K562 (cell line): Measurements from ENCODE around the gene APBB2. TPM values are rescaled to one million over a fixed set of nuclear protein-coding genes. Genes with fewer than 3 reads are reported as not detected.

Experiments
- ATAC-seq: fragments of 200-7000 bp; cut with Tn5 transposase; 3 replicates; pipeline ENCODE4 v1.9.1; 2020; ENCODE audit warnings: moderate library complexity
- BruUV-seq: library from RNA; stranded (reverse); fragments of 400-500 nt; replicated peaks from 2 replicates; lab custom pipeline; 2021; lab: Mats Ljungman, UMichigan
- CTCF ChIA-PET: fragments of 300-600 bp; formaldehyde crosslinking; extraction: SDS; loops from one replicate; lab custom pipeline; 2021; ENCODE audit warnings: low intra/inter-chr PET ratio; lab: Yijun Ruan, JAX
- POLR2A ChIA-PET: fragments of 300-600, 350-650 bp; sonication (Branson Sonifier 250); formaldehyde crosslinking; extraction: SDS; loops from one replicate; lab custom pipeline; 2021; ENCODE audit warnings: antibody characterized with exemption, inconsistent platforms; lab: Yijun Ruan, JAX
- DNase-seq, 4 experiments: peaks; one replicate each; pipeline versions ENCODE4 v3.0.0 to v3.0.0-alpha.2; 2011 to 2018; ENCODE audit warnings: low spot score in 3 of 4, mixed read lengths in 3 of 4; ENCODE audit errors: extremely low read depth in 1 of 4
- FAIRE-seq: peaks from 2 replicates; lab custom pipeline; 2011; peaks lifted over from hg19 to GRCh38; lab: Jason Lieb, UNC
- H2AFZ ChIP-seq: 2 replicates; pipeline ENCODE4 v1.6.0; 2011; ENCODE audit warnings: low read depth, low read length, control low read depth, inconsistent platforms
- H3K27ac ChIP-seq: fragments of 200-600 bp; 3 replicates; pipeline ENCODE4 v1.8.0; 2011; ENCODE audit warnings: low read depth, mild to moderate bottlenecking, control low read depth, inconsistent platforms, low read length, moderate library complexity, mixed read lengths; ENCODE audit errors: extremely low read depth
- H3K27me3 ChIP-seq, 2 experiments: fragments of 300-600 bp in 1 of 2; 2 replicates in 1 of 2; 3 replicates in 1 of 2; pipeline versions ENCODE4 v1.6.0 to v1.8.0; 2011; ENCODE audit warnings: inconsistent platforms in 2 of 2, low read length in 2 of 2, mild to moderate bottlenecking in 1 of 2, mixed read lengths in 1 of 2, moderate library complexity in 1 of 2; ENCODE audit not compliant: control insufficient read depth in 2 of 2, insufficient read depth in 2 of 2
- H3K36me3 ChIP-seq: fragments of 300-600 bp; 3 replicates; pipeline ENCODE4 v1.8.0; 2011; ENCODE audit warnings: mild to moderate bottlenecking, low read length, inconsistent platforms; ENCODE audit not compliant: control insufficient read depth, insufficient read depth
- H3K4me1 ChIP-seq, 2 experiments: fragments of 200-600 bp in 1 of 2; replicated peaks in 1 of 2; 2 replicates in 1 of 2; 3 replicates in 1 of 2; pipeline versions ENCODE4 v1.5.1 to v1.8.0; 2011; ENCODE audit warnings: inconsistent platforms in 2 of 2, low read length in 2 of 2, mild to moderate bottlenecking in 1 of 2, mixed read lengths in 1 of 2, moderate library complexity in 1 of 2; ENCODE audit not compliant: control insufficient read depth in 2 of 2, insufficient read depth in 2 of 2
- H3K4me2 ChIP-seq: 2 replicates; pipeline ENCODE4 v1.6.1; 2011; ENCODE audit warnings: low read length, control low read depth, inconsistent platforms, mixed read lengths; ENCODE audit not compliant: insufficient read depth
- H3K4me3 ChIP-seq: fragments of 200-600 bp; sonication (generic), shearing (Covaris generic); 2 replicates; pipeline ENCODE4 v1.5.1; 2016; ENCODE audit warnings: control low read depth, inconsistent platforms
- H3K79me2 ChIP-seq: fragments of 200-600 bp; 3 replicates; pipeline ENCODE4 v1.8.0; 2011; ENCODE audit warnings: low read length, inconsistent platforms; ENCODE audit not compliant: control insufficient read depth, insufficient read depth
- H3K9ac ChIP-seq, 2 experiments: 2 replicates each; pipeline versions ENCODE4 v1.6.0 to v1.6.1; 2011; ENCODE audit warnings: low read depth in 2 of 2, low read length in 2 of 2, control low read depth in 1 of 2, inconsistent platforms in 1 of 2, mild to moderate bottlenecking in 1 of 2, mixed read lengths in 1 of 2; ENCODE audit not compliant: insufficient read depth in 1 of 2
- H3K9me1 ChIP-seq: one replicate; pipeline ENCODE4 v1.6.0; 2011; ENCODE audit warnings: inconsistent platforms, mild to moderate bottlenecking, low read length, moderate library complexity; ENCODE audit not compliant: control insufficient read depth, insufficient read depth
- H3K9me3 ChIP-seq: replicated peaks from 2 replicates; pipeline ENCODE4 v1.5.1; 2011; ENCODE audit warnings: low read depth, low read length, inconsistent platforms; ENCODE audit not compliant: control insufficient read depth, insufficient read depth
- H4K20me1 ChIP-seq: replicated peaks from 2 replicates; pipeline ENCODE4 v1.6.1; 2011; ENCODE audit warnings: low read length, inconsistent platforms, mixed read lengths; ENCODE audit not compliant: control insufficient read depth, insufficient read depth
- ATF4 ChIP-seq: fragments of 450-650 bp; formaldehyde crosslinking; IDR thresholded peaks from 2 replicates; pipeline ENCODE4 v1.4.0; 2022; ENCODE audit warnings: mild to moderate bottlenecking, moderate library complexity
- CTCFL ChIP-seq: IDR thresholded peaks from 2 replicates; pipeline ENCODE4 v1.6.1; 2011; ENCODE audit warnings: borderline replicate concordance, low read depth, mild to moderate bottlenecking, moderate library complexity, low read length; ENCODE audit not compliant: insufficient read depth, poor library complexity, severe bottlenecking
- E2F8 ChIP-seq: fragments of 450-650 bp; IDR thresholded peaks from 2 replicates; pipeline ENCODE4 v1.7.1; 2018; ENCODE audit warnings: mild to moderate bottlenecking, low read depth; ENCODE audit not compliant: partially characterized antibody
- KLF1 ChIP-seq: fragments of 450-650 bp; IDR thresholded peaks from 2 replicates; pipeline ENCODE4 v1.6.1; 2016; ENCODE audit warnings: missing genetic modification characterization, missing compliant biosample characterization
- KLF16 ChIP-seq: IDR thresholded peaks from 2 replicates; pipeline ENCODE4 v1.6.1; 2016; ENCODE audit warnings: antibody characterized with exemption
- NFATC3 ChIP-seq: fragments of 450-650 bp; IDR thresholded peaks from 2 replicates; pipeline ENCODE4 v1.6.1; 2017; ENCODE audit warnings: mild to moderate bottlenecking
- PKNOX1 ChIP-seq: fragments of 450-650 bp; IDR thresholded peaks from 2 replicates; pipeline ENCODE4 v1.6.1; 2016
- RBBP5 ChIP-seq: fragments of 200-600 bp; sonication (generic); IDR thresholded peaks from 2 replicates; pipeline ENCODE4 v1.6.1; 2012; ENCODE audit warnings: borderline replicate concordance, mild to moderate bottlenecking, low read length, control low read depth, inconsistent platforms; ENCODE audit not compliant: insufficient read depth, poor library complexity, severe bottlenecking
- TAF7 ChIP-seq: fragments of 450-650 bp; IDR thresholded peaks from 2 replicates; pipeline ENCODE4 v1.6.1; 2016; ENCODE audit warnings: missing genetic modification characterization, missing compliant biosample characterization
- YY1 ChIP-seq, 3 experiments: IDR thresholded peaks; 2 replicates each; pipeline ENCODE4 v1.6.1; 2011; ENCODE audit warnings: low read length in 2 of 3, mild to moderate bottlenecking in 2 of 3, moderate library complexity in 2 of 3, borderline replicate concordance in 1 of 3, control low read depth in 1 of 3, low read depth in 1 of 3; ENCODE audit not compliant: insufficient read depth in 3 of 3, insufficient replicate concordance in 2 of 3, control insufficient read depth in 1 of 3, insufficient read length in 1 of 3; ENCODE audit errors: extremely low read depth in 1 of 3
- ZNF224 ChIP-seq: sonication (generic); formaldehyde crosslinking; IDR thresholded peaks from 2 replicates; pipeline ENCODE4 v1.8.0; 2022; ENCODE audit warnings: mild to moderate bottlenecking, missing genetic modification reagents
- ZNF707 ChIP-seq: fragments of 250-450 bp; sonication (Bioruptor Pico); conservative IDR thresholded peaks from 2 replicates; pipeline ENCODE4 v1.8.0; 2022; ENCODE audit warnings: inconsistent platforms, mild to moderate bottlenecking, moderate library complexity
- ZNF76 ChIP-seq: fragments of 250-450 bp; sonication (Bioruptor Pico); IDR thresholded peaks from 2 replicates; pipeline ENCODE4 v1.4.0; 2020; ENCODE audit warnings: mild to moderate bottlenecking, moderate library complexity, borderline replicate concordance
- ZNF77 ChIP-seq: fragments of 250-450 bp; sonication (Bioruptor Pico); IDR thresholded peaks from 2 replicates; pipeline ENCODE4 v1.5.0; 2020
- WGBS: fragments of 100-300 bp; shearing (Covaris generic); methylation state at CpG from one replicate; pipeline ENCODE4 v1.1.6; 2016; ENCODE audit warnings: low coverage, mixed read lengths; ENCODE audit not compliant: insufficient coverage; ENCODE audit errors: missing lambda C conversion rate; 5-methylcytosine and 5-hydroxymethylcytosine counted together
- in situ Hi-C: fragments of 300-500 bp; cut with MboI; formaldehyde crosslinking; loops from 4 replicates; pipeline ENCODE4 v1.15.0; 2018; ENCODE audit warnings: inconsistent platforms, mixed read lengths
- intact Hi-C: fragments of 100-400 bp; cut with micrococcal nuclease; formaldehyde crosslinking; loops from 2 replicates; pipeline ENCODE4 v1.14.2; 2022
- polyA plus RNA-seq, 8 experiments: library from polyadenylated mRNA; depleted of rRNA in 4 of 8; stranded (reverse) in 5 of 8; unstranded in 3 of 8; fragments of >200 nt; fragmentation: Nextera tagmentation in 2 of 8; fragmentation: Illumina TruSeq in 1 of 8; extraction: Ambion mirVana in 2 of 8; extraction: Trizol in 1 of 8; gene quantifications; 2 replicates each; pipeline versions ENCODE4 v1.2.1 to v1.2.3, GENCODE V29; 2011 to 2014; ENCODE audit warnings: inconsistent platforms in 1 of 8, missing spikeins in 1 of 8
- total RNA-seq, 7 experiments: library from RNA; depleted of rRNA in 6 of 7; stranded (reverse); fragments of >200 nt in 6 of 7; fragmentation: Illumina TruSeq in 2 of 7; extraction: Trizol in 2 of 7; gene quantifications; 2 replicates each; pipeline versions ENCODE4 v1.2.1 to v1.2.3, GENCODE V29; 2011 to 2021; ENCODE audit warnings: low replicate concordance in 1 of 7

The APBB2 gene
- total and polyA plus RNA-seq, 9 of the 15 experiments (the other 6 are each of a cell fraction or from before 2014, with no cell fraction given) = 0.08 to 2.1 (median 1.4) TPM

GRCh38 chr4:41106694-41107419, 107.5 kb downstream of the APBB2 start:
- ChIA-PET POLR2A (no interaction called here), CTCF (no interaction called here)
- H3K9me1 ChIP-seq = no peaks in the 10 kb centered on the region
- BruUV-seq = no TSS peak
- H3K79me2 ChIP-seq = no peaks in the 10 kb centered on the region
- peaks cover 5 to 7% of the 10 kb centered on the region in 2 experiments; a peak in 2 of 5 replicates for H3K27me3 ChIP-seq
- H2AFZ ChIP-seq = no peak overlapping the region
- H3K4me1 ChIP-seq = no peaks in the 10 kb centered on the region; a peak in 1 of 5 replicates
- 3% methylated on average over 3 of the region's 7 CpGs for WGBS
- H3K36me3 ChIP-seq = no peaks in the 10 kb centered on the region
- H3K27ac ChIP-seq = no peak overlapping the region
- no peak overlapping the region for H3K4me3 ChIP-seq
- intact Hi-C loops (no loop called here), in situ Hi-C loops (no loop called here)
- H3K9me3 ChIP-seq = no peaks in the 10 kb centered on the region
- FAIRE-seq (no peak), ATAC-seq (no peak), DNase-seq (no peak)
- H4K20me1 ChIP-seq = no peaks in the 10 kb centered on the region
- H3K9ac ChIP-seq = no peak overlapping the region
- no peak overlapping the region for H3K4me2 ChIP-seq
- TF ChIP-seq YY1 (IDR thresholded peaks at IDR 0.05; ENCODE audit: borderline replicate concordance in 1 of 3, control insufficient read depth in 1 of 3, extremely low read depth in 1 of 3, insufficient read depth in 3 of 3, insufficient read length in 1 of 3, insufficient replicate concordance in 2 of 3, low read depth in 1 of 3, low read length in 2 of 3) = no peak
- no peak for TF ChIP-seq CTCFL
- no peak for TF ChIP-seq E2F8
- no peak for TF ChIP-seq ATF4 (CRISPR knock-in tag)
- TF ChIP-seq ZNF224 (CRISPR knock-in tag) = no peak
- TF ChIP-seq KLF1 (tag) = no peak
- TF ChIP-seq ZNF77 = no peak
- TF ChIP-seq PKNOX1 = no peak
- TF ChIP-seq ZNF76 (CRISPR knock-in tag) = no peak
- no peak for TF ChIP-seq RBBP5
- TF ChIP-seq NFATC3 = no peak
- TF ChIP-seq KLF16 = no peak
- TF ChIP-seq ZNF707 (CRISPR knock-in tag) = no peak
- TF ChIP-seq TAF7 (tag) = no peak
